ENCODE results near the gene UVRAG.
"Not testable (repeated sequence)": the region's sequence is repeated elsewhere in the genome, so short reads cannot be mapped to it uniquely, and the experiment has no call there.

Gene UVRAG

GRCh38 chr11:75924966-75925784 is 110.2 kb downstream of the UVRAG start:
- in situ Hi-C loops (cut with MboI; ENCODE audit: low sequenced_read_pairs), result no loop called here
- no peaks in the 10 kb centered on the region for H3K36me3 ChIP-seq (replicated peaks)
- no peaks in the 10 kb centered on the region for H3K27me3 ChIP-seq (ENCODE audit: low read depth)
- no peaks in the 10 kb centered on the region for H3K9me3 ChIP-seq
- peaks cover 3% of the 10 kb centered on the region for H3K4me1 ChIP-seq
- H3K4me3 ChIP-seq, result no peak overlapping the region
- no peak for DNase-seq (ENCODE audit: low spot score in 2 of 2)

DNA sequence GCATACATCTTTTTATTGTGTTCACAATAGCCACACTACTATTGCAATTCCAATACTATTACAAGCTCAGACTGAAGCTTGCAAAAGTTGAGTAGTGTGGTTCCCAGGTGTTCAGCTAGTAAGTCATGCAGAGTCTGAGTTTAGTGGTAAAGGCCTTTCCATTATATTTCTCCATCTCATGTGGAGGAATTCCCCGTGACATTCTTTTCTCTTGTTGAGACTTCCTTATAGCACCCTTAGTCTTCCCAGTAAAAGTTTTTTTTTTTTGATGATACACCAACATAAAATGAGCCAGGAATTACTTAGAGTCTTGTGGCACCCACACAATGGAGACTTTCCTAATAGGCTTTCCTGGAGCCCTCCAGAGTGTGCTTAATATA is 110.8 kb downstream of the UVRAG start:
- no peaks in the 10 kb centered on the region for H3K36me3 ChIP-seq (replicated peaks)
- in situ Hi-C loops (cut with MboI; ENCODE audit: low sequenced_read_pairs), result no loop called here

DNA sequence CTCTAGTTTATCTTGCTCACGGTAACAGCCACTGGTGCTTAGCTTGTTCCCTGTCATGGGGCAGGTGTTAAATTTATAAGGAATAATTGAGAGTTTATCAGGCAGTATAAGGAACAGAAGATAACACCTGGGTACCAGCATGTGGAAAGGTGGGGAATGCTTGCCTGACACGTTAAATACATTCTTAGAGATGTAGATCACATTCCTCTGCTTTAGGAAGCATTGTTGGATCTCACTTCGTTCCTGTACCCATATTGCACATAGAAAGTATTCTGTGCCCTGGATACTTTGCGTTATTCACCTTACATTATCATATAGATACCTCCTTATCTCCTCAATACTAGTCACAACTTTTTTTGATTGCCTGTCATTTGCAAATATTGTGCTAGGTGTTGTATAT is 114.7 kb downstream of the UVRAG start:
- Histone ChIP-seq H3K4me3 (no peak overlapping the region), H3K4me1 (no peaks in the 10 kb centered on the region), H3K36me3 (replicated peaks) (no peaks in the 10 kb centered on the region), H3K27me3 (ENCODE audit: low read depth) (no peaks in the 10 kb centered on the region), H3K9me3 (no peaks in the 10 kb centered on the region)
- DNase-seq (ENCODE audit: low spot score in 2 of 2), result no peak
- in situ Hi-C loops (cut with MboI; ENCODE audit: low sequenced_read_pairs), result no loop called here

More for the DNA sequence above, 110.8 kb downstream of the UVRAG start:
- Histone ChIP-seq H3K4me3 (no peak overlapping the region), H3K27me3 (ENCODE audit: low read depth) (no peaks in the 10 kb centered on the region), H3K9me3 (no peaks in the 10 kb centered on the region), H3K4me1 (peaks cover 2% of the 10 kb centered on the region)
- DNase-seq (ENCODE audit: low spot score in 2 of 2), result no peak

GRCh38 chr11:75930534-75930933 is 115.5 kb downstream of the UVRAG start:
- no peaks in the 10 kb centered on the region for H3K27me3 ChIP-seq (ENCODE audit: low read depth)
- in situ Hi-C loops (cut with MboI; ENCODE audit: low sequenced_read_pairs), result no loop called here
- H3K36me3 ChIP-seq (replicated peaks), result no peaks in the 10 kb centered on the region
- no peaks in the 10 kb centered on the region for H3K4me1 ChIP-seq
- no peaks in the 10 kb centered on the region for H3K9me3 ChIP-seq
- DNase-seq (ENCODE audit: low spot score in 2 of 2), result no peak
- H3K4me3 ChIP-seq, result no peak overlapping the region

- Histone ChIP-seq H3K27me3 (ENCODE audit: low read depth) (no peaks in the 10 kb centered on the region), H3K4me1 (no peaks in the 10 kb centered on the region), H3K4me3 (no peak overlapping the region), H3K36me3 (replicated peaks) (no peaks in the 10 kb centered on the region), H3K9me3 (no peaks in the 10 kb centered on the region)
- in situ Hi-C loops (cut with MboI; ENCODE audit: low sequenced_read_pairs), result no loop called here
- no peak for DNase-seq (ENCODE audit: low spot score in 2 of 2)
Measured at GRCh38 chr11:75931124-75931523, 116.1 kb downstream of the UVRAG start.

DNA sequence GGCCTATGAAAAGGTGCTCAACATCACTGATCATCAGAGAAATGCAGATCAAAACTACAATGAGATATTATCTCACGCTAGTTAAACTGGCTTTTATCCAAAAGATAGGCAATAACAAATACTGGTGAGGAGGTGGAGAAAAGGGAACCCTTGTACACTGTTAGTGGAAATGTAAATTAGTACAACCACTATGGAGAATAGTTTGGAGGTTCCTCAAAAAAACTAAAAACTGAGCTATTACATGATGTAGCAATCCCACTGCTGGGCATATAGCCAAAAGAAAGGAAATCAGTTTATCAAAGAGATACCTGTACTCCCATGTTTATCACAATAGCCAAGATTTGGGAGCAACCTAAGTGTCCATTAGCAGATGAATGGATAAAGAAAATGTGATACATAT is 118.7 kb downstream of the UVRAG start:
- H3K9me3 ChIP-seq; in situ Hi-C loops (cut with MboI; ENCODE audit: low sequenced_read_pairs); H3K4me3 ChIP-seq; DNase-seq (ENCODE audit: low spot score in 2 of 2); H3K36me3 ChIP-seq (replicated peaks); H3K4me1 ChIP-seq; H3K27me3 ChIP-seq (ENCODE audit: low read depth): not testable (repeated sequence)

DNA sequence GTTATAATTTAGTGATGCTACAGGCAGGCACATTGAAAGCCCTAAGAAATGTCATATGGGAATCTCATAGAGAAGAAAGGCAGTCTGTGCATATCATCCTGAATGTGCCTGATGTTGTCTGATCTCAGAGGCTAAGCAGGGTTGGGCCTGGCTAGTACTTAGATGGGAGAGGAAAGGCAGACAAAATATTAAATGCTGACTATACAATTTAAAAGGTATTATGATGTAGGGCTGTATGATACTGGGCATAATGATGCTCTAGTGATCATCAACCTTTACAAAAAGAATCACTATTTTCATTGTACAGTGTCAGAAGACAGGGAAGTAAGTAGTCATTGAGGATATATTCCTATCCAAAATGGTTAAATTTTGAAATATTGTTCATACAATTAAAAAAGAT is 119.8 kb downstream of the UVRAG start:
- H3K36me3 ChIP-seq (replicated peaks), result no peaks in the 10 kb centered on the region
- no peak overlapping the region for H3K4me3 ChIP-seq
- no peaks in the 10 kb centered on the region for H3K27me3 ChIP-seq (ENCODE audit: low read depth)
- H3K9me3 ChIP-seq, result no peaks in the 10 kb centered on the region
- H3K4me1 ChIP-seq, result no peaks in the 10 kb centered on the region
- in situ Hi-C loops (cut with MboI; ENCODE audit: low sequenced_read_pairs), result no loop called here
- DNase-seq (ENCODE audit: low spot score in 2 of 2), result no peak

- Histone ChIP-seq H3K4me1 (no peaks in the 10 kb centered on the region), H3K4me3 (no peak overlapping the region), H3K9me3 (no peaks in the 10 kb centered on the region), H3K27me3 (ENCODE audit: low read depth) (no peaks in the 10 kb centered on the region), H3K36me3 (replicated peaks) (no peaks in the 10 kb centered on the region)
- no peak for DNase-seq (ENCODE audit: low spot score in 2 of 2)
- in situ Hi-C loops (cut with MboI; ENCODE audit: low sequenced_read_pairs), result no loop called here
Measured at GRCh38 chr11:75938543-75938942, 123.5 kb downstream of the UVRAG start.

GRCh38 chr11:75939516-75939915 is 124.5 kb downstream of the UVRAG start:
- DNase-seq (ENCODE audit: low spot score in 2 of 2), result no peak
- Histone ChIP-seq H3K4me3 (no peak overlapping the region), H3K4me1 (no peaks in the 10 kb centered on the region), H3K9me3 (no peaks in the 10 kb centered on the region), H3K27me3 (ENCODE audit: low read depth) (no peaks in the 10 kb centered on the region), H3K36me3 (replicated peaks) (no peaks in the 10 kb centered on the region)
- in situ Hi-C loops (cut with MboI; ENCODE audit: low sequenced_read_pairs), result no loop called here

- Histone ChIP-seq H3K9me3 (no peaks in the 10 kb centered on the region), H3K36me3 (replicated peaks) (no peaks in the 10 kb centered on the region), H3K4me1 (no peaks in the 10 kb centered on the region), H3K4me3 (no peak overlapping the region), H3K27me3 (ENCODE audit: low read depth) (no peaks in the 10 kb centered on the region)
- in situ Hi-C loops (cut with MboI; ENCODE audit: low sequenced_read_pairs), result no loop called here
- DNase-seq (ENCODE audit: low spot score in 2 of 2), result no peak
Measured at GRCh38 chr11:75939992-75940391, 125.0 kb downstream of the UVRAG start.

DNA sequence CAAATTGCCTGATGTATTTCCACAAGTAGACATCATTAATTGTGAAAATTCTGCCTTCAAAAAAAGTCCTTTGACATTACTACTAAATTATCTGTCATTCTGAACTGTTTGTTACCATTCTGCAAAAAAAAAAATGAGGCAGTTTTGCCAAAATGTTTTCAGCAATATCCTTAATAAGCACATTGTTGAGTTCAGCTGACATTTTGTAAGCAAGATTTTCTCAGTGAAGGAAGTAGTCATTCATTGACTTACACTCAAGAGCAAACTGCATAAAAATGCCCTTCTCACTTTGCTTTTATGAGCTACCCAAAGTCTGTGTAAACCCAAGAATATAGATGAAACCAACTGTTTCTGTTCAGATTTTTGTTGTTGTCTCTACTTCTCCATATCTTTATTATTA is 125.9 kb downstream of the UVRAG start:
- no peaks in the 10 kb centered on the region for H3K27me3 ChIP-seq (ENCODE audit: low read depth)
- no peak for DNase-seq (ENCODE audit: low spot score in 2 of 2)
- H3K4me1 ChIP-seq, result no peaks in the 10 kb centered on the region
- in situ Hi-C loops (cut with MboI; ENCODE audit: low sequenced_read_pairs), result no loop called here
- H3K36me3 ChIP-seq (replicated peaks), result no peaks in the 10 kb centered on the region
- H3K4me3 ChIP-seq, result no peak overlapping the region
- H3K9me3 ChIP-seq, result no peaks in the 10 kb centered on the region

- no peak for DNase-seq (ENCODE audit: low spot score in 2 of 2)
- H3K36me3 ChIP-seq (replicated peaks), result no peaks in the 10 kb centered on the region
- H3K4me1 ChIP-seq, result peaks cover 12% of the 10 kb centered on the region
- in situ Hi-C loops (cut with MboI; ENCODE audit: low sequenced_read_pairs), result no loop called here
- H3K9me3 ChIP-seq, result no peaks in the 10 kb centered on the region
- H3K4me3 ChIP-seq, result no peak overlapping the region
- H3K27me3 ChIP-seq (ENCODE audit: low read depth), result no peaks in the 10 kb centered on the region
Measured at GRCh38 chr11:75944515-75944914, 129.5 kb downstream of the UVRAG start.

DNA sequence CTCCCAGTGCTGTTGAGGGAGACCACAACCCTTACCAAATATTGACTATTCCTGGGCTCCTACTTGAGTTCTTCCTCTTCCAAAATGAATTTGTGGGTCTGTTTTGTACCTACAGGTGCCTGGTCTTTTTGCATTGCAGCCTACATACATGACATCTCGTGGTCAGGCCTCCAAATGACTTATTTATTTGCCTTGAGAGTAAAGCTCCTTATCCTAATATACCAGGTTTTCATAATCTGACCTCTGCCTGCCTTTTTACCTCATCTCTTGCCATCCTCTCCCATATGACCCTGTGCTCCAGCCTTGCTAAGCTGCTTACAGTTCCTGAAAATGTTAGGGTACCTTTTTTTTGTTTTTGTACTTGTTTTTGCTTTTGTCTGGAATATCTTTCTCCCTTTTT is 130.4 kb downstream of the UVRAG start:
- H3K4me1 ChIP-seq, result peaks cover 12% of the 10 kb centered on the region

GRCh38 chr11:75945947-75946346 is 130.9 kb downstream of the UVRAG start:
- no peak for DNase-seq (ENCODE audit: low spot score in 2 of 2)
- H3K36me3 ChIP-seq (replicated peaks), result no peaks in the 10 kb centered on the region
- H3K27me3 ChIP-seq (ENCODE audit: low read depth), result no peaks in the 10 kb centered on the region
- in situ Hi-C loops (cut with MboI; ENCODE audit: low sequenced_read_pairs), result no loop called here
- H3K4me3 ChIP-seq, result no peak overlapping the region
- H3K4me1 ChIP-seq, result peaks cover 12% of the 10 kb centered on the region
- H3K9me3 ChIP-seq, result no peaks in the 10 kb centered on the region

More for the DNA sequence above, 130.4 kb downstream of the UVRAG start:
- in situ Hi-C loops (cut with MboI; ENCODE audit: low sequenced_read_pairs), result no loop called here
- Histone ChIP-seq H3K36me3 (replicated peaks) (no peaks in the 10 kb centered on the region), H3K9me3 (no peaks in the 10 kb centered on the region), H3K27me3 (ENCODE audit: low read depth) (no peaks in the 10 kb centered on the region), H3K4me3 (no peak overlapping the region)
- DNase-seq (ENCODE audit: low spot score in 2 of 2), result no peak
